ENCODE results near the gene AREL1. TPM values are rescaled to one million over a fixed set of nuclear protein-coding genes. Genes with fewer than 3 reads are reported as not detected.

AREL1 gene
- total and polyA plus RNA-seq, 3 donors from 2014 or later: 47.7 to 69.9 (median 58.8) TPM

- peaks cover 4% of the 10 kb centered on the region for H3K4me1 ChIP-seq
- H3K9me3 ChIP-seq: no peaks in the 10 kb centered on the region
- H3K4me3 ChIP-seq: no peak overlapping the region
- WGBS, 2 donors: 62 to 63% methylated on average over 7 of the region's 7 CpGs
- no peaks in the 10 kb centered on the region for H3K27me3 ChIP-seq
- no peak for DNase-seq
- H3K27ac ChIP-seq: no peak overlapping the region
- no peaks in the 10 kb centered on the region for H3K36me3 ChIP-seq (ENCODE audit: low read depth, missing control alignments)
- TF ChIP-seq, protein P1, sequence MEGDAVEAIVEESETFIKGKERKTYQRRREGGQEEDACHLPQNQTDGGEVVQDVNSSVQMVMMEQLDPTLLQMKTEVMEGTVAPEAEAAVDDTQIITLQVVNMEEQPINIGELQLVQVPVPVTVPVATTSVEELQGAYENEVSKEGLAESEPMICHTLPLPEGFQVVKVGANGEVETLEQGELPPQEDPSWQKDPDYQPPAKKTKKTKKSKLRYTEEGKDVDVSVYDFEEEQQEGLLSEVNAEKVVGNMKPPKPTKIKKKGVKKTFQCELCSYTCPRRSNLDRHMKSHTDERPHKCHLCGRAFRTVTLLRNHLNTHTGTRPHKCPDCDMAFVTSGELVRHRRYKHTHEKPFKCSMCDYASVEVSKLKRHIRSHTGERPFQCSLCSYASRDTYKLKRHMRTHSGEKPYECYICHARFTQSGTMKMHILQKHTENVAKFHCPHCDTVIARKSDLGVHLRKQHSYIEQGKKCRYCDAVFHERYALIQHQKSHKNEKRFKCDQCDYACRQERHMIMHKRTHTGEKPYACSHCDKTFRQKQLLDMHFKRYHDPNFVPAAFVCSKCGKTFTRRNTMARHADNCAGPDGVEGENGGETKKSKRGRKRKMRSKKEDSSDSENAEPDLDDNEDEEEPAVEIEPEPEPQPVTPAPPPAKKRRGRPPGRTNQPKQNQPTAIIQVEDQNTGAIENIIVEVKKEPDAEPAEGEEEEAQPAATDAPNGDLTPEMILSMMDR (IDR thresholded peaks at IDR 0.05): no peak
- no peak for TF ChIP-seq POLR2A (IDR thresholded peaks at IDR 0.05)
- intact Hi-C loops (cut with DNase I; ENCODE audit: low total_unique reads): no loop called here
These were observed 74.8 kb downstream of the AREL1 start for GRCh38 chr14:74638066-74638465.

GRCh38 chr14:74637178-74637550 lies 75.7 kb downstream of the AREL1 start:
- Histone ChIP-seq H3K4me1 (peaks cover 4% of the 10 kb centered on the region), H3K36me3 (ENCODE audit: low read depth, missing control alignments) (no peaks in the 10 kb centered on the region), H3K4me3 (no peak overlapping the region), H3K27ac (no peak overlapping the region), H3K27me3 (no peaks in the 10 kb centered on the region), H3K9me3 (no peaks in the 10 kb centered on the region)
- TF ChIP-seq, protein P1 (IDR thresholded peaks at IDR 0.05): no peak
- TF ChIP-seq POLR2A (IDR thresholded peaks at IDR 0.05): no peak
- 32 to 69% methylated on average over 3 of the region's 3 CpGs for WGBS, 2 donors
- intact Hi-C loops (cut with DNase I; ENCODE audit: low total_unique reads): no loop called here
- no peak for DNase-seq

DNA sequence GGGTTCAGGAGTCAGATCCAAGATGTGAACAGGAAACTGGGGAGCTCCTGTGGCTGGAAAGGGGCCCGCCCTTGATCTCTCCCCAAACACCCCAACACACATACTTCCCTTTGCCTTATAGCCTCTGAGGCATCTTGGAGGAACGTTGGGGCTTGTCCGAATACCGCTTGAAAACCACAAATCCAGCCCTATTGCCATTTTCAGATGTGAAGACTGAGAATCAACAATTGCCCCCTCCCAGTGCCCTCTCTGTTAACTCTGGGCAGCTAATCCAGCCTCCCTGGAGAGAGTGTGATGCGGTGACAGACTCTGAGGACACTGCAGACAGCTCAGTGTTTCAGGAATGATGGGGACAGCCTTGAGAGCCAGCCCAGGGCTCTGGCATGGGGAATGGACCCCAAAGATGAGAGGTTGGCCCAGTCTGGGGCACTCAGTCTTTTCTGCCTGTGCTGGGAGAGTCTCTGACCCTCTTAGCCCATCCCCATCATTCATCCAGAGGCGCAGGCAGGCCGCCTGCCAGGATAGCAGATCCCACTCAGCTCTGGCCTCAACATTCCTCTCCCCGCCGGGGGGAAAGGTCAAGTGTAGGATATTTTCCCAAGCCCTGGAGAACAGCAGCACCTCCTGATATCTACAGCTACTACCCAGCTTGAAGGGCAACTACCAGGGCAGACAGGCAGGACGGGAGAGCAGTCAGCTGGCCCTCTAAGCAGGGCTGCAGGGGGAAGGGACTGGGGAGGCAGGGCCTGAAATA lies 76.3 kb downstream of the AREL1 start:
- no peak overlapping the region for H3K4me3 ChIP-seq

DNA sequence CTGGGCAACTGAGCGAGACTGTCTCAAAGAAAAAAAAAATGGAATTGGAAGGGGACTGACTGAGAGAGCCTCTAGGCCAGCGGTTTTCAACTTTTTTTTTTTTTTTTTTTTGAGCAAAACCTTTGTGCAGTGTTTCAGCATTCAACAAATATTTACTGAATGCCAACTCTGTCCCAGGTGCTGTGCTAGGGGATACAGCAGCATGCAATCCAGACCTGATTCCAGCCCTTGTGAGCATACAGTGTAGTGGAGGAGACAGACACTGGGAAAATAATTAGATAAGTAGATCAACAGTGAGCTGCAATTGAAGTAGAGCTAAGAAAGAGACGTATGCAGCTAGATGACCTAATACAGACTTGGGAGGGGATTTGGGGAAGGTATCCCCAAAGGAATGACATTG lies 77.0 kb downstream of the AREL1 start:
- no peak for TF ChIP-seq POLR2A (IDR thresholded peaks at IDR 0.05)
- no peak for DNase-seq
- intact Hi-C loops (cut with DNase I; ENCODE audit: low total_unique reads): no loop called here
- peaks cover 9% of the 10 kb centered on the region for H3K4me1 ChIP-seq
- H3K27me3 ChIP-seq: no peaks in the 10 kb centered on the region
- H3K4me3 ChIP-seq: no peak overlapping the region
- no peak overlapping the region for H3K27ac ChIP-seq
- WGBS, 2 donors: 83 to 93% methylated on average over 3 of the region's 3 CpGs
- H3K36me3 ChIP-seq (ENCODE audit: low read depth, missing control alignments): no peaks in the 10 kb centered on the region
- H3K9me3 ChIP-seq: no peaks in the 10 kb centered on the region

More for the DNA sequence above, 76.3 kb downstream of the AREL1 start:
- Histone ChIP-seq H3K27me3 (no peaks in the 10 kb centered on the region), H3K36me3 (ENCODE audit: low read depth, missing control alignments) (no peaks in the 10 kb centered on the region), H3K27ac (no peak overlapping the region), H3K9me3 (no peaks in the 10 kb centered on the region), H3K4me1 (peaks cover 4% of the 10 kb centered on the region)
- 90 to 95% methylated on average over 9 to 10 of the region's 10 CpGs for WGBS, 2 donors
- intact Hi-C loops (cut with DNase I; ENCODE audit: low total_unique reads): no loop called here
- no peak for DNase-seq
- TF ChIP-seq, protein P1 (IDR thresholded peaks at IDR 0.05): no peak
- no peak for TF ChIP-seq POLR2A (IDR thresholded peaks at IDR 0.05)

DNA sequence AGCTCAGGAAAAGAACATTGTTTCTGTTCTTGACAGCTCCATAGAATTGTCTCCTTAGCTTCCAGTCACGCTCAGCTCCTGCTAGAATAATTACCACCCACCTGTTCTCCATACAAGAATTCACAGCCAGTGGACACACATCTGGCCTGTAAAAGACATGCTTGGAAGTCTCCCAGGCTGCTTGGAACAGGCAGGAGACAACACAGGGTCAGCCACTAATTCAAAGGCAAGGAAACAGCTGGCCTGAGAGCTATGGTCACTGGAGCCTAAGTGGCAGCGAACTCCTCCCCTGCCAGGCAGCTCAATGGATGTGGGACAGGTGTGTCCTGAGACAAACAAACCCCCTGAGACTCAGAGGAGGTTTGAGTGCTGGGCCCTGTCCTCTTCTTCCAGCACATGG lies 77.9 kb downstream of the AREL1 start:
- Histone ChIP-seq H3K27me3 (no peaks in the 10 kb centered on the region), H3K27ac (no peak overlapping the region), H3K4me1 (peaks cover 9% of the 10 kb centered on the region), H3K4me3 (no peak overlapping the region), H3K9me3 (no peaks in the 10 kb centered on the region), H3K36me3 (ENCODE audit: low read depth, missing control alignments) (no peaks in the 10 kb centered on the region)
- 59 to 60% methylated on average over 2 of the region's 2 CpGs for WGBS, 2 donors
- intact Hi-C loops (cut with DNase I; ENCODE audit: low total_unique reads): no loop called here
- no peak for DNase-seq
- TF ChIP-seq, protein P1 (IDR thresholded peaks at IDR 0.05): no peak
- no peak for TF ChIP-seq POLR2A (IDR thresholded peaks at IDR 0.05)

All from testis (tissue), 3 donors.